PFSK-1 (cell line): ENCODE results near the gene SQSTM1.

Source experiments
- POLR2AphosphoS5 ChIP-seq: IDR thresholded peaks from 2 replicates; pipeline ENCODE4 v1.6.1; 2012; ENCODE audit warnings: low read depth, mild to moderate bottlenecking, control low read depth, low read length, moderate library complexity
- REST ChIP-seq, 2 experiments: IDR thresholded peaks; 2 replicates each; pipeline versions ENCODE4 v1.6.1 to v1.8.0; 2011 to 2012; ENCODE audit warnings: low read depth in 2 of 2, low read length in 2 of 2, control low read depth in 1 of 2, inconsistent platforms in 1 of 2, mild to moderate bottlenecking in 1 of 2, moderate library complexity in 1 of 2; ENCODE audit not compliant: insufficient read depth in 1 of 2
- TAF1 ChIP-seq: IDR thresholded peaks from 2 replicates; pipeline ENCODE4 v1.6.1; 2012; ENCODE audit warnings: low read length, control low read depth, borderline replicate concordance; ENCODE audit not compliant: insufficient read depth

GRCh38 chr5:179832039-179832745 lies 11.5 kb downstream of the SQSTM1 start:
- TF ChIP-seq TAF1: no peak
- no peak for TF ChIP-seq POLR2AphosphoS5
- no peak for TF ChIP-seq REST (IDR thresholded peaks at IDR 0.05; ENCODE audit: insufficient read depth in 1 of 2, low read depth in 2 of 2, low read length in 2 of 2)
